Fibroblast of mammary gland (primary cell): Measurements from ENCODE around the gene ANO10.

ENCODE experiments used
- DNase-seq: peaks from one replicate; pipeline ENCODE4 v3.0.0-alpha.2; 2010; ENCODE audit warnings: low read depth
- H3K4me3 ChIP-seq: 2 replicates; pipeline ENCODE4 v1.5.1; 2011; ENCODE audit warnings: low read depth, mild to moderate bottlenecking, low read length, moderate library complexity; ENCODE audit not compliant: control insufficient read depth
- TF ChIP-seq, protein P1 (sequence below): conservative IDR thresholded peaks from 2 replicates; pipeline ENCODE4 v1.5.1; 2011; ENCODE audit warnings: low read depth, low read length, inconsistent platforms; ENCODE audit not compliant: control insufficient read depth, insufficient read depth

ANO10 gene

DNA sequence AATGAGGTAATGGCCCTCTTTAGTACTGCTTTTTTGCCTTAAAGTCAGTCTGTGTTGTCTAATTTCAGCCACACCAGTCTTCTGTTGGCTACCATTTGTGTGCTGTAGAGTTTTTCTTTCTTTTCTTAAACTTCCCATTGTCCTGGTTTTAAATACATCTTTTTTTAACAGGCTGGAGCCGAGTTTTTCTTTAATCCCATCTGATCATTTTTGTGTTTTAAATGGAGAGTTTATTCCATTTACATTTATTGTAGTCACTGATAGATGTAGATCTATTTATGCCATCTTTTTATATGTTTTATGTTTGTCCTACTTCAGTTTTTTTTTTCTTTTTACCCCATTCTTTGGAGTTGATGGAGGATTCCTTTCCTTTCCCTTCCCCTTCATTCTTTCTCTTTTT lies 286.0 kb downstream of the ANO10 start:
- DNase-seq, result no peak
- H3K4me3 ChIP-seq, result no peak overlapping the region
- TF ChIP-seq, protein P1, sequence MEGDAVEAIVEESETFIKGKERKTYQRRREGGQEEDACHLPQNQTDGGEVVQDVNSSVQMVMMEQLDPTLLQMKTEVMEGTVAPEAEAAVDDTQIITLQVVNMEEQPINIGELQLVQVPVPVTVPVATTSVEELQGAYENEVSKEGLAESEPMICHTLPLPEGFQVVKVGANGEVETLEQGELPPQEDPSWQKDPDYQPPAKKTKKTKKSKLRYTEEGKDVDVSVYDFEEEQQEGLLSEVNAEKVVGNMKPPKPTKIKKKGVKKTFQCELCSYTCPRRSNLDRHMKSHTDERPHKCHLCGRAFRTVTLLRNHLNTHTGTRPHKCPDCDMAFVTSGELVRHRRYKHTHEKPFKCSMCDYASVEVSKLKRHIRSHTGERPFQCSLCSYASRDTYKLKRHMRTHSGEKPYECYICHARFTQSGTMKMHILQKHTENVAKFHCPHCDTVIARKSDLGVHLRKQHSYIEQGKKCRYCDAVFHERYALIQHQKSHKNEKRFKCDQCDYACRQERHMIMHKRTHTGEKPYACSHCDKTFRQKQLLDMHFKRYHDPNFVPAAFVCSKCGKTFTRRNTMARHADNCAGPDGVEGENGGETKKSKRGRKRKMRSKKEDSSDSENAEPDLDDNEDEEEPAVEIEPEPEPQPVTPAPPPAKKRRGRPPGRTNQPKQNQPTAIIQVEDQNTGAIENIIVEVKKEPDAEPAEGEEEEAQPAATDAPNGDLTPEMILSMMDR, result no peak

DNA sequence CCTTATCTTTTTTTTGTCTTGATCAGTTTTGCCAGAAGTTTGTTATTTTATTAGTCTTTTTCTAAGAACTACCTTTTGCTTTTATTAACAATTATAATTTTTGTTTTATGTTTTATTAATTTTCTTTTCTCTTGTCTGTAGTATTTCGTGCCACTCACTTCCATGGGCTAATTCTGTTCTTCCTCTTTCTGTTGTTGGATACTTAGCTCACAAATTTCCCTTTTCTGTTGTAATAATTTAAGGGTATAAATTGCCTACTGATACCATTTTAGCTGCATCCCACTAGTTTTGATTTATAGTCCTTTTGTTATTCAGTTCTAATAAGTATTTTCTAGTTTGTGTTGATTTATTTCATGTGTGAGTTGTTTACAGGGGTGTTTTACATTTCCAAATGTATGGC lies 286.8 kb downstream of the ANO10 start:
- TF ChIP-seq, protein P1, result no peak
- H3K4me3 ChIP-seq, result no peak overlapping the region

DNA sequence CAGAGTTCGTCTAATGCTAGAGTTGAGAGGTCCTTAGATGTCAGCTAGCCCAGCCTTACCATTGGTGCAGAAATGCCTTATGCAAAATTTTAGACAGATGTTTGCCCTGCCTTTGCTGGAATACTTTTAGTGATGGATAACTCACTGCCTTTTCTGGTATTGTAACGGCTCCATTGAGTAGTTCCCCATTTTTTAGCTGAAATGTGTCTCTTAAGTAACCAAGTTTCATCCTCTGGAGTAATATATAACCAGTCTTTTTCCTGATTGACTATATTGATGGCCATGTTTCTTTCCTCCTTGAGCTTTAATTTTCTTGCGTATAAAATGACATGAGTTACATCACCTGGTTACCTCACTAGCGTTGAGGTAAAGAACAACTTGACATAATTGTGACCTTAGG lies 290.4 kb downstream of the ANO10 start:
- no peak for DNase-seq
- TF ChIP-seq, protein P1, result no peak
- no peak overlapping the region for H3K4me3 ChIP-seq

More for the DNA sequence above, 286.8 kb downstream of the ANO10 start:
- no peak for DNase-seq

DNA sequence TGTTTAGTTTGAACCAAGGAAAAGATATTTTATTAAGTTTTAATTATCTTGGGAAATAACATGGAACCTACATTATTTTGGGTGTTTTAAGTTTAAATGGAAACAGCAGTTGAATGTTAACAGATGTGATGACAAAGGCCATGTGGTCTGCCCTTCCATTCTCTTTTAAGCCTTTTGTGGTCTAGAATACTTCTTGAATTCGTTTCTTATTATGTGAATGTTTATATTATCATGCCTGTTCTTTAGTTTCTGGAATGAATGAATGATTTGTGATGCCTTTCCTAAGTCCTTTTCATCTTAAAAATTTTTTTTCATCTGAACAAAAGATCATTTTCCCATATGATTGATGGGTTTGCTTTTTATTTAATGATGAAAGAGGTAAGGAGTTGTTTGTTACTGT lies 290.8 kb downstream of the ANO10 start:
- TF ChIP-seq, protein P1, result no peak
- H3K4me3 ChIP-seq, result no peak overlapping the region
- peak; percentile 28 for DNase-seq

DNA sequence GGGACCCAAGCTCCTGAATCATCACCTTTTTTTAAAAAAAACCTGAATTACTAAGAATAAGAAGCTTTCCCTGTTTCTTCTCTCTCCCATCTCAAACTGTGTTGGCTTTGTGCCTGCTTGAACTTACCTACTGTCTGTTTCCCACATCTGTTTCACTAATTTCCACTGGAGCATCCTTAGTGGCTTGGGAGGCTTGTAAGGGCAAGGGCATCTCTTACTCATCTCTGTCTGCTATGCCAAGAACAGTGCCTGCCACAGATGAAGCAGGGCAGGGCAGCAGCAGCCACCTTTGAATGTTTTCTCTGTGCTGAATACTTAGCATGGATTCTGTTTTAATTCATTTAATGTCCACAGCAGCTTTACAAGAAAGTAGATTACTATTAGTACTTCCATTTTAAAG lies 293.2 kb downstream of the ANO10 start:
- DNase-seq, result peak; percentile 14
- no peak overlapping the region for H3K4me3 ChIP-seq
- TF ChIP-seq, protein P1, result no peak

DNA sequence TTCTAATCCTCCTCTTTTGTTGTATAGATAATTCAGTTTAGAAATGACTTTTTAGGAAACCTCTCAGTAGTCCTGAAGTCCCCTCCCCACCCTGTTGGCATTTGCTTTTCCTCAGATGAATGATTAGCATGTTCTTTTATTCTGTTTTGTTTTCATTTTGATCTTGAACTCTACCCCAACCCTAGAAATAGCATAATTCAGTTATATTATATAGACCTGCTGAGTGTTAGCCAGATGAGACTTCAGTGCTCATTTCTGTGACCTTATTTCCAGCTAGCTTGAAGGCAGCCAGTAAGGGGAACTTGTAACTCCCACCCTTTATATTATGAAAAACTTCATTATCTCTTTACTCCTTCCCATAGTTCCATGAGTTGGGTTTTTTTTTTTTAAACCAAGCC lies 294.2 kb downstream of the ANO10 start:
- H3K4me3 ChIP-seq, result no peak overlapping the region
- no peak for DNase-seq
- TF ChIP-seq, protein P1, result no peak
